SIG-M5 treated with dmso at 0.1 percent for 504 hours (cell line): ENCODE measurements around the gene AP5S1.

Experiments
- DNase-seq: peaks from one replicate; lab custom pipeline; 2025; ENCODE audit not compliant: unreplicated experiment; lab: John Stamatoyannopoulos, UW

The AP5S1 gene

GRCh38 chr20:3820048-3820900 lies at the start of gene AP5S1:
TSS of gene AP5S1 (plus strand) at chr20:3820547. CDS start at chr20:3822118, 1,571 bp downstream.
- peak; percentile 93 for DNase-seq

- no peak for DNase-seq
Observed at GRCh38 chr20:3771552-3772058, 48.7 kb upstream of the AP5S1 start.

GRCh38 chr20:3775457-3776108 lies 44.8 kb upstream of the AP5S1 start:
- DNase-seq = peak; percentile 53

GRCh38 chr20:3777381-3777715 lies 43.0 kb upstream of the AP5S1 start:
- no peak for DNase-seq

GRCh38 chr20:3777716-3778629 lies 42.4 kb upstream of the AP5S1 start:
- no peak for DNase-seq

GRCh38 chr20:3778976-3779375 lies 41.4 kb upstream of the AP5S1 start:
- no peak for DNase-seq

- DNase-seq = peak; percentile 98
Observed at GRCh38 chr20:3781153-3781910, 39.0 kb upstream of the AP5S1 start, which contains the start of gene SPEF1. TSS of gene SPEF1 (minus strand) at chr20:3781448. CDS start at chr20:3781287, 161 bp downstream.

- no peak for DNase-seq
Observed at GRCh38 chr20:3782597-3782996, 37.8 kb upstream of the AP5S1 start.

- DNase-seq = no peak
Observed at GRCh38 chr20:3783068-3783489, 37.3 kb upstream of the AP5S1 start.

- no peak for DNase-seq
Observed at GRCh38 chr20:3783511-3784195, 36.7 kb upstream of the AP5S1 start.

GRCh38 chr20:3784216-3784853 lies 36.0 kb upstream of the AP5S1 start:
- no peak for DNase-seq

- no peak for DNase-seq
Observed at GRCh38 chr20:3784863-3785239, 35.5 kb upstream of the AP5S1 start.

- no peak for DNase-seq
Observed at GRCh38 chr20:3785240-3786125, 34.9 kb upstream of the AP5S1 start.

GRCh38 chr20:3786126-3786484 lies 34.2 kb upstream of the AP5S1 start:
- peak; percentile 53 for DNase-seq

GRCh38 chr20:3786665-3787323 lies 33.6 kb upstream of the AP5S1 start, which contains the start of gene CENPB:
TSS of gene CENPB (minus strand) at chr20:3786740. CDS start at chr20:3786483, 257 bp downstream.
- peak; percentile 89 for DNase-seq

GRCh38 chr20:3787324-3788014 lies 32.9 kb upstream of the AP5S1 start:
- no peak for DNase-seq

- no peak for DNase-seq
Observed at GRCh38 chr20:3788685-3789155, 31.6 kb upstream of the AP5S1 start.
